IMR-90 (cell line): ENCODE data around the gene AGAP1. TPM values are rescaled to one million over a fixed set of nuclear protein-coding genes. Genes with fewer than 3 reads are reported as not detected.

Source experiments
- ATAC-seq: fragments of 200-7000 bp; cut with Tn5 transposase; 2 replicates; pipeline ENCODE4 v1.9.1; 2020; ENCODE audit warnings: low read depth, mild to moderate bottlenecking, moderate library complexity
- BruUV-seq: library from RNA; stranded (reverse); fragments of 400-500 nt; replicated peaks from 2 replicates; lab custom pipeline; 2021; lab: Mats Ljungman, UMichigan
- CTCF ChIA-PET: fragments of 300-600 bp; formaldehyde crosslinking; extraction: SDS; loops from one replicate; lab custom pipeline; 2021; ENCODE audit warnings: antibody characterized with exemption; lab: Yijun Ruan, JAX
- POLR2A ChIA-PET: fragments of 300-600 bp; sonication (Branson Sonifier 250); formaldehyde crosslinking; loops from one replicate; lab custom pipeline; 2022; ENCODE audit warnings: antibody characterized with exemption; ENCODE audit not compliant: unreplicated experiment; lab: Charles Lee
- DNase-seq: peaks from one replicate; pipeline ENCODE4 v3.0.0; 2013
- H2AFZ ChIP-seq: replicated peaks from 2 replicates; pipeline ENCODE3; 2013; ENCODE audit warnings: low read length, mild to moderate bottlenecking; ENCODE audit not compliant: poor library complexity
- H2AK5ac ChIP-seq: 2 replicates; pipeline ENCODE4 v1.6.1; 2013; ENCODE audit warnings: low read depth, low read length, inconsistent platforms
- H2AK9ac ChIP-seq: replicated peaks from 2 replicates; pipeline ENCODE3; 2013; ENCODE audit warnings: mild to moderate bottlenecking, low read depth, low read length, moderate library complexity; ENCODE audit not compliant: poor library complexity
- H2BK120ac ChIP-seq: 2 replicates; pipeline ENCODE4 v1.6.1; 2013; ENCODE audit warnings: low read depth, low read length, inconsistent platforms
- H2BK15ac ChIP-seq: 3 replicates; pipeline ENCODE4 v1.6.1; 2013; ENCODE audit warnings: low read depth, low read length, inconsistent platforms
- H2BK20ac ChIP-seq: 2 replicates; pipeline ENCODE4 v1.6.1; 2013; ENCODE audit warnings: low read depth, mild to moderate bottlenecking, inconsistent platforms, low read length, moderate library complexity
- H2BK5ac ChIP-seq: 2 replicates; pipeline ENCODE4 v1.6.1; 2013; ENCODE audit warnings: mild to moderate bottlenecking, low read depth, low read length, inconsistent platforms; ENCODE audit not compliant: poor library complexity, severe bottlenecking
- H3K14ac ChIP-seq: replicated peaks from 2 replicates; pipeline ENCODE4 v1.6.1; 2013; ENCODE audit warnings: low read depth, low read length, inconsistent platforms
- H3K18ac ChIP-seq: 2 replicates; pipeline ENCODE4 v1.6.1; 2013; ENCODE audit warnings: low read depth, low read length, control low read depth
- H3K23ac ChIP-seq: 2 replicates; pipeline ENCODE4 v1.6.1; 2013; ENCODE audit warnings: low read depth, low read length, inconsistent platforms
- H3K27ac ChIP-seq: 2 replicates; pipeline ENCODE4 v1.5.1; 2013; ENCODE audit warnings: mild to moderate bottlenecking, control low read depth, low read length; ENCODE audit not compliant: insufficient read depth
- H3K27me3 ChIP-seq: 2 replicates; pipeline ENCODE4 v1.6.1; 2013; ENCODE audit warnings: low read length; ENCODE audit not compliant: control insufficient read depth, insufficient read depth
- H3K36me3 ChIP-seq: 2 replicates; pipeline ENCODE4 v1.6.1; 2013; ENCODE audit warnings: low read length, mixed read lengths; ENCODE audit not compliant: control insufficient read depth, insufficient read depth
- H3K4ac ChIP-seq: 2 replicates; pipeline ENCODE4 v1.6.1; 2013; ENCODE audit warnings: low read depth, low read length, inconsistent platforms
- H3K4me1 ChIP-seq: 2 replicates; pipeline ENCODE4 v1.6.1; 2013; ENCODE audit warnings: low read length, mixed read lengths; ENCODE audit not compliant: control insufficient read depth, insufficient read depth
- H3K4me2 ChIP-seq: 2 replicates; pipeline ENCODE4 v1.6.1; 2013; ENCODE audit warnings: low read depth, mild to moderate bottlenecking, control low read depth, low read length, moderate library complexity
- H3K4me3 ChIP-seq: 2 replicates; pipeline ENCODE4 v1.5.1; 2013; ENCODE audit warnings: low read depth, mild to moderate bottlenecking, control low read depth, low read length, moderate library complexity; ENCODE audit not compliant: insufficient read depth
- H3K56ac ChIP-seq: 2 replicates; pipeline ENCODE4 v1.6.1; 2013; ENCODE audit warnings: low read length, inconsistent platforms; ENCODE audit not compliant: insufficient read depth; ENCODE audit errors: extremely low read depth
- H3K79me1 ChIP-seq, 2 experiments: 2 replicates each; pipeline ENCODE4 v1.6.1; 2013; ENCODE audit warnings: low read length in 2 of 2, inconsistent platforms in 1 of 2, low read depth in 1 of 2
- H3K9ac ChIP-seq: 2 replicates; pipeline ENCODE4 v1.6.1; 2013; ENCODE audit warnings: low read depth, low read length, control low read depth
- H3K9me1 ChIP-seq: 2 replicates; pipeline ENCODE4 v1.6.1; 2013; ENCODE audit warnings: low read length, inconsistent platforms; ENCODE audit not compliant: insufficient read depth
- H3K9me3 ChIP-seq: 2 replicates; pipeline ENCODE4 v1.6.1; 2013; ENCODE audit warnings: low read length; ENCODE audit not compliant: control insufficient read depth, insufficient read depth
- H4K20me1 ChIP-seq: 2 replicates; pipeline ENCODE4 v1.6.1; 2013; ENCODE audit warnings: low read length, inconsistent platforms; ENCODE audit not compliant: insufficient read depth
- H4K5ac ChIP-seq: 2 replicates; pipeline ENCODE4 v1.6.1; 2013; ENCODE audit warnings: mild to moderate bottlenecking, low read depth, low read length, control low read depth
- H4K8ac ChIP-seq, 2 experiments: 2 replicates each; pipeline ENCODE4 v1.6.1; 2013; ENCODE audit warnings: low read depth in 2 of 2, low read length in 2 of 2, control low read depth in 1 of 2, inconsistent platforms in 1 of 2
- H4K91ac ChIP-seq: 2 replicates; pipeline ENCODE4 v1.6.1; 2013; ENCODE audit warnings: low read depth, low read length, inconsistent platforms; ENCODE audit not compliant: insufficient read depth
- CEBPB ChIP-seq: IDR thresholded peaks from 2 replicates; pipeline ENCODE4 v1.6.1; 2012; ENCODE audit warnings: low read depth, low read length, improper control_type of control experiment
- CHD1 ChIP-seq: IDR thresholded peaks from 2 replicates; pipeline ENCODE4 v1.6.1; 2012; ENCODE audit warnings: low read depth, low read length, improper control_type of control experiment
- FOS ChIP-seq: fragments of 150-350 bp; IDR thresholded peaks from 2 replicates; pipeline ENCODE4 v1.6.1; 2016; ENCODE audit warnings: low read depth, low read length
- MXI1 ChIP-seq: IDR thresholded peaks from 2 replicates; pipeline ENCODE4 v1.6.1; 2012; ENCODE audit warnings: low read depth, mild to moderate bottlenecking, low read length, moderate library complexity, borderline replicate concordance
- POLR2A ChIP-seq: IDR thresholded peaks from 2 replicates; pipeline ENCODE4 v1.6.1; 2012; ENCODE audit warnings: mild to moderate bottlenecking, low read depth, low read length
- RAD21 ChIP-seq: IDR thresholded peaks from 2 replicates; pipeline ENCODE4 v1.6.1; 2012; ENCODE audit warnings: low read length, improper control_type of control experiment
- RCOR1 ChIP-seq: IDR thresholded peaks from 2 replicates; pipeline ENCODE4 v1.6.1; 2012; ENCODE audit warnings: mild to moderate bottlenecking, low read length, improper control_type of control experiment; ENCODE audit not compliant: insufficient replicate concordance
- RFX5 ChIP-seq: IDR thresholded peaks from 2 replicates; pipeline ENCODE4 v1.8.0; 2012; ENCODE audit warnings: low read depth, mild to moderate bottlenecking, low read length, moderate library complexity
- SMC3 ChIP-seq: fragments of 150-350 bp; IDR thresholded peaks from 2 replicates; pipeline ENCODE4 v1.6.1; 2016; ENCODE audit warnings: low read depth, mild to moderate bottlenecking, antibody characterized with exemption, low read length, moderate library complexity
- WGBS, 2 experiments: methylation state at CpG; one replicate each; pipeline versions ENCODE4 v1.1.5 to v1.1.7; 2013; ENCODE audit warnings: missing lambda C conversion rate in 2 of 2; ENCODE audit not compliant: insufficient read length in 1 of 2; ENCODE audit errors: extremely low coverage in 2 of 2; 5-methylcytosine and 5-hydroxymethylcytosine counted together
- dilution Hi-C: fragments of 300-500 bp; cut with HindIII; formaldehyde crosslinking; loops from one replicate; pipeline ENCODE4 v1.14.3; 2018; ENCODE audit warnings: low sequenced_read_pairs; ENCODE audit not compliant: unreplicated experiment
- in situ Hi-C: fragments of 300-500 bp; cut with MboI; formaldehyde crosslinking; loops from 3 replicates; pipeline ENCODE4 v1.14.3; 2019; ENCODE audit warnings: low sequenced_read_pairs, inconsistent platforms, mixed read lengths
- intact Hi-C: fragments of 100-400 bp; cut with micrococcal nuclease; formaldehyde crosslinking; loops from 2 replicates; pipeline ENCODE4 v1.10.0; 2022
- polyA plus RNA-seq, 3 experiments: library from polyadenylated mRNA; depleted of rRNA; stranded (reverse); fragments of >200 nt; gene quantifications; 2 replicates each; pipeline ENCODE4 v1.2.3, GENCODE V29; 2012; ENCODE audit warnings: low replicate concordance in 1 of 3
- total RNA-seq: library from RNA; depleted of rRNA; stranded (reverse); fragments of >200 nt; gene quantifications from 2 replicates; pipeline ENCODE4 v1.2.3, GENCODE V29; 2012
- TF ChIP-seq, protein P1 (sequence below): conservative IDR thresholded peaks from 2 replicates; pipeline ENCODE4 v1.5.1; 2012; ENCODE audit warnings: mild to moderate bottlenecking, low read depth, low read length, improper control_type of control experiment

The AGAP1 gene
- total and polyA plus RNA-seq, 2 of the 4 experiments (the other 2 are of a cell fraction) = 15.1 to 16.4 TPM

DNA sequence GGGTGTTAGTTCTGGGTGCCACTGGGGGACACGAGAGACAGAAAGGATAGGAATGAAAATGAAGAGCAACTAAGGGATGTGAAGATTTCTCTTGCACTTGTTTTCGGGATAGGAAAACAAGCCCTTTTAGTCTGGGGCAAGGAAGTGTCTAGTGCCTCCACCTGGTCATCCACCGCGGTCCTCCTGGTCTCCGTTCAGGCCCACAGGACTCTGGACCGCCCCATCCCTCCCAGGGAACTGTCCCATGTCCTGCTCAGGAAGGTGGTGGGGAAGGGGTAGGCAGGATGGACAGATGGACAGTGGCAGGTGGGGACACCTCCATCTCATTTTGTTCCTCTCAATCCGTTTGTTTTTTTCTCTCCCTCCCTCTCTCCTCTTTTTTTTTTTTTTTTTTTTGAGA, 45.9 kb downstream of the AGAP1 start:
- in situ Hi-C loops (no loop called here), intact Hi-C loops (no loop called here), dilution Hi-C loops (no loop called here)
- H3K14ac ChIP-seq = no peak overlapping the region
- WGBS, 2 experiments = no CpG with 5 or more reads among the region's 7 CpGs
- no peaks in the 10 kb centered on the region for H3K36me3 ChIP-seq
- no peak overlapping the region for H2AFZ ChIP-seq
- H3K9ac ChIP-seq = no peak overlapping the region
- no peaks in the 10 kb centered on the region; the same call in 1 of the 2 replicates for H3K9me1 ChIP-seq
- DNase-seq = no peak
- H2AK5ac ChIP-seq = no peak overlapping the region
- peaks cover 2% of the 10 kb centered on the region; the same call in 1 of the 2 replicates for H3K4me1 ChIP-seq
- BruUV-seq = no TSS peak
- no peaks in the 10 kb centered on the region for H3K9me3 ChIP-seq
- H3K18ac ChIP-seq = no peak overlapping the region
- no peak overlapping the region for H3K56ac ChIP-seq
- no peak overlapping the region for H3K4ac ChIP-seq
- H2BK5ac ChIP-seq = no peak overlapping the region
- CTCF ChIA-PET = no interaction called here
- H4K8ac ChIP-seq = no peak overlapping the region
- H2BK20ac ChIP-seq = no peak overlapping the region
- H3K23ac ChIP-seq = no peak overlapping the region
- POLR2A ChIA-PET = no interaction called here
- H4K91ac ChIP-seq = no peak overlapping the region
- no peak overlapping the region for H3K4me2 ChIP-seq
- no peak overlapping the region for H3K27ac ChIP-seq
- H4K5ac ChIP-seq = no peak overlapping the region
- H3K27me3 ChIP-seq = no peaks in the 10 kb centered on the region
- peaks cover 66% of the 10 kb centered on the region for H4K20me1 ChIP-seq
- H2AK9ac ChIP-seq = no peak overlapping the region
- H3K79me1 ChIP-seq = peaks cover 36 to 47% of the 10 kb centered on the region in 2 experiments
- TF ChIP-seq CEBPB = no peak
- TF ChIP-seq MXI1 = no peak
- no peak for TF ChIP-seq FOS
- TF ChIP-seq RFX5 = no peak
- no peak for TF ChIP-seq RCOR1
- no peak for TF ChIP-seq CHD1
- TF ChIP-seq, protein P1, sequence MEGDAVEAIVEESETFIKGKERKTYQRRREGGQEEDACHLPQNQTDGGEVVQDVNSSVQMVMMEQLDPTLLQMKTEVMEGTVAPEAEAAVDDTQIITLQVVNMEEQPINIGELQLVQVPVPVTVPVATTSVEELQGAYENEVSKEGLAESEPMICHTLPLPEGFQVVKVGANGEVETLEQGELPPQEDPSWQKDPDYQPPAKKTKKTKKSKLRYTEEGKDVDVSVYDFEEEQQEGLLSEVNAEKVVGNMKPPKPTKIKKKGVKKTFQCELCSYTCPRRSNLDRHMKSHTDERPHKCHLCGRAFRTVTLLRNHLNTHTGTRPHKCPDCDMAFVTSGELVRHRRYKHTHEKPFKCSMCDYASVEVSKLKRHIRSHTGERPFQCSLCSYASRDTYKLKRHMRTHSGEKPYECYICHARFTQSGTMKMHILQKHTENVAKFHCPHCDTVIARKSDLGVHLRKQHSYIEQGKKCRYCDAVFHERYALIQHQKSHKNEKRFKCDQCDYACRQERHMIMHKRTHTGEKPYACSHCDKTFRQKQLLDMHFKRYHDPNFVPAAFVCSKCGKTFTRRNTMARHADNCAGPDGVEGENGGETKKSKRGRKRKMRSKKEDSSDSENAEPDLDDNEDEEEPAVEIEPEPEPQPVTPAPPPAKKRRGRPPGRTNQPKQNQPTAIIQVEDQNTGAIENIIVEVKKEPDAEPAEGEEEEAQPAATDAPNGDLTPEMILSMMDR = no peak
- TF ChIP-seq SMC3 = no peak
- TF ChIP-seq RAD21 = no peak
- TF ChIP-seq POLR2A = no peak
- no peak overlapping the region for H2BK120ac ChIP-seq
- no peak overlapping the region for H3K4me3 ChIP-seq
- no peak overlapping the region for H2BK15ac ChIP-seq
- no peak for ATAC-seq
